Coronary artery (tissue), 2 donors: ENCODE data around the gene VGF.

ENCODE experiments used
- DNase-seq: peaks from one replicate; pipeline ENCODE4 v3.0.0-alpha.2; 2017; ENCODE audit warnings: low spot score
- H3K27ac ChIP-seq, 2 donors: fragments of 200-600 bp; sonication (generic); one replicate each; pipeline ENCODE4 v1.5.1; 2016 to 2019
- H3K4me3 ChIP-seq: fragments of 200-600 bp; sonication (generic); 2 replicates; pipeline ENCODE4 v1.5.1; 2016; ENCODE audit warnings: mild to moderate bottlenecking, moderate library complexity
- TF ChIP-seq, protein P1 (sequence below): fragments of 200-600 bp; sonication (generic); IDR thresholded peaks from one replicate; pipeline ENCODE4 v1.5.1; 2019; ENCODE audit warnings: antibody characterized with exemption

Gene VGF

DNA sequence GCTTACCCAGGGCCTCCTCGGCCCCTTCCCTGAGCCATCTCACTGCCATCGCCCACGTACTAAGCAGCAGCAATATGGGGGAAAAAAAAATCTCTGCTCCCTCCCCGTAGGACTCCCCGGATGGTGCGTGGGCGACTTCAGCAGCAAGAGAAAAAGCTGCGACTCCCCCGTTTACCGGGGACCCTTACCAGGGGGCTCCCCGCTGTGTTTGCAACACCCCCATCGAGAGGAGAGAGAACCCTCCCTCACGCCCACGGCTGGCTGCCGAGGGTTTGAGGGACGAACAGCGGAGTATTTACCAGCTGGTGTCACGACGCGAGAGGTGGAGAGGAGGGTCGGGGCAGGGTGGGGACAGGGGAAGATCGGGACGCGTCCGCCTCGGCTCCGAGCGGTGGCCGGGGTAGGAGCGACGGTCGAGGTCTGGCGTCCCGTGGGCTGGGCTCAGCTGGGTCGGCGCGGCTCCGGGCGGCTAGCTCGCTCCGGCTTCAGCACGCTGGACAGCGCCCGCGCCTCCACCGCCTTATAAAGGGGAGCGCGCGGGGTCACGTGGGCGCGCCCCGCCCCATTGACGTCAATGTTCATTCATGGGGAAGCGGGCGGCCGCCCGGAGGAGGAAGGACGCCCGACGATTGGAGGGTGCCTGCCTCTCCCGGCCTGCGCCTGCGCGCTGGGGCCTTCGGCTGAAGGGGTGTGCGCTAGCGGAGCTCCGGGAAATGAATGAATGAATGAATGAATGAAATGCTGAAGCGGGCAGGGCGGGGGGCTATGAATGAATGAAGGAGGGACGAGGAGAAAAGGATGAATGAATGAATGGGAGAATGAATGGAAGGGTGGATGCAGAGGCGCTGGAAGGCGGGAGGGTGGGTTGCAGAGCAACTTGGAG lies at the start of gene VGF:
TSS of gene VGF (minus strand) at position 495 of the 883 bp plus-strand sequence. CDS start 726 bp downstream, outside the sequence.
- DNase-seq = peak; percentile 85
- Histone ChIP-seq H3K4me3 (peak within 1 kb of the TSS; percentile 63), H3K27ac (no peak within 1 kb of the TSS)
- TF ChIP-seq, protein P1, sequence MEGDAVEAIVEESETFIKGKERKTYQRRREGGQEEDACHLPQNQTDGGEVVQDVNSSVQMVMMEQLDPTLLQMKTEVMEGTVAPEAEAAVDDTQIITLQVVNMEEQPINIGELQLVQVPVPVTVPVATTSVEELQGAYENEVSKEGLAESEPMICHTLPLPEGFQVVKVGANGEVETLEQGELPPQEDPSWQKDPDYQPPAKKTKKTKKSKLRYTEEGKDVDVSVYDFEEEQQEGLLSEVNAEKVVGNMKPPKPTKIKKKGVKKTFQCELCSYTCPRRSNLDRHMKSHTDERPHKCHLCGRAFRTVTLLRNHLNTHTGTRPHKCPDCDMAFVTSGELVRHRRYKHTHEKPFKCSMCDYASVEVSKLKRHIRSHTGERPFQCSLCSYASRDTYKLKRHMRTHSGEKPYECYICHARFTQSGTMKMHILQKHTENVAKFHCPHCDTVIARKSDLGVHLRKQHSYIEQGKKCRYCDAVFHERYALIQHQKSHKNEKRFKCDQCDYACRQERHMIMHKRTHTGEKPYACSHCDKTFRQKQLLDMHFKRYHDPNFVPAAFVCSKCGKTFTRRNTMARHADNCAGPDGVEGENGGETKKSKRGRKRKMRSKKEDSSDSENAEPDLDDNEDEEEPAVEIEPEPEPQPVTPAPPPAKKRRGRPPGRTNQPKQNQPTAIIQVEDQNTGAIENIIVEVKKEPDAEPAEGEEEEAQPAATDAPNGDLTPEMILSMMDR = no peak

DNA sequence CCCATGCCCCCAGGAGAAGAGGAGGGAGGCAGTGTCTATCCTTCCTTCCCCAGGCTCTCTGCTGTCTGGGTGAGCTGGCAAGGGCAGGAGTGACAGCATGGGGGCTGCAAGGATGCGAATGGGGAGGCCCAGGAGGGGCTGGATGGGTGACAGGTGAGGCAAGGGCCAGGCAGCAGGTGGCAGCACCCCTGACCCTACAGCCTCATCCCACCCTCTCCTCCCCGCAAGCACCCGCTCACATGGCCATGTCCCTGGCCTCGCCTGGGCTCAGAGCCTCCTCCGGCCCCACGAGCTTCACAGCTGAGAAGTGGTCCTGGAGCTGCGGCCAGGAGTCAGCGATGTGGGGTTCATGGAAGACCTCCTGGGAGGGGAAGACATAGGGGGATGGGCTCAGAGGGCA lies 46.6 kb upstream of the VGF start:
- Histone ChIP-seq H3K27ac (no peak overlapping the region), H3K4me3 (no peak overlapping the region)
- no peak for DNase-seq
- TF ChIP-seq, protein P1 = no peak

DNA sequence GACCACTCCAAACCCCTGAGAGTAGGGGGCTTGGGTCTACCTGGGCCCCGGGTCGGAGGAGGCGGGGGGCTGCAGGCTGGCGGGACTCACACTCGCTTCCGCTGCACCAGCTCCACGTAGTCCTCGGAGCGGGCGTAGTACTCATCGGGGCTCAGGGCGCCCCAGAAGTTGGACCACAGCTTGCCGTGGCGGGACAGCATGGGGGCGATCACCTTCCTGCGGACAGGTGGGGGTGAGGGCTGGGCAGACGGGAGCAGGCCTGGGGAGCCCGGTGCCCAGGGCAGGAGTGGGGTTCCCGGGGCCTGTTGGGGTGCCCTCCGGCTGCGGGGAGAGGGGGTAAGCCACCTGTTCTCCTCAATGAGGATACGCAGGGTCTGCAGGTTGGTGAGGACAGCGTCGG lies 46.1 kb upstream of the VGF start:
- TF ChIP-seq, protein P1 = no peak
- H3K27ac ChIP-seq = no peak overlapping the region
- no peak for DNase-seq

DNA sequence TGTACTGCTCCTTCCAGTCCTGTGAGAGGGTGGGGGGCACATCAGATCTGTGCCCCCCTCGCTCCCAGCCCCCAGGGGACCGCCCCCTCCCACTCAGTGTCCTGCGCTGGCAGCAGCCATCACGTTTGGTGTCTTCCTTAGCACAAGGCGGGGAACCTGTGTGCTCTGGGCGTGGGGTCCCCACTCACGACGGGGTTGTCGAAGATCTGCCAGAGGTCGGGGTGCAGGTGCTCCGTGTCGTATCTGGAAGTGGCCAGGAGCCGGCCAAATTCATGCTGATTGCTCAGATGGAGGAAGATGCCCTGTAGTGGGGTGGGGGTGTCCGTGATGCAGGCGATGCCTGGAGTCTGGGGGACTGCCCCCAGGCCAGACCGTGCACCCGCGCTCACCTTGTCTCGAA lies 44.8 kb upstream of the VGF start:
- no peak for DNase-seq
- Histone ChIP-seq H3K27ac (no peak overlapping the region), H3K4me3 (no peak overlapping the region)
- TF ChIP-seq, protein P1 = no peak

More for the DNA sequence above, 46.1 kb upstream of the VGF start:
- no peak overlapping the region for H3K4me3 ChIP-seq

DNA sequence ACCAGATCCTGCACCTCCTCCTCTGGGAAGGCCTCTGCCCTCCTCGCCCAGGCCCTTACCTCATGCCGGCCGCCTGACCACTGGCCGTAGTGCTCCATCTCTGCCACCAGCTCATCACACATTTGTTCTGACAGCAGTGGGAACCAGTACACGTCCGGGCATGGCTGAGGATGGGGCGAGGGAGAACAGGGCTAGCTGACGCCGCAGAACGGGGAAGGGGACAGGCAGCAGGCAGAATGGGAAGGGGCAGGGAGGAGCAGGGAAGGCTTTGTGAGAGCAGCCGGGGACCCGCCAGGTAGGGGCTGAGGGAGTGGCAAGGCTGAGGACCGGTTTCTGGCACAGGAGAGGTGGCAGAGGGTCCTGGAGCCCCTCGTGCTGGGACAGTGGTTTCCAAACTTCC lies 43.4 kb upstream of the VGF start:
- no peak for DNase-seq
- H3K4me3 ChIP-seq = no peak overlapping the region
- TF ChIP-seq, protein P1 = no peak
- no peak overlapping the region for H3K27ac ChIP-seq

DNA sequence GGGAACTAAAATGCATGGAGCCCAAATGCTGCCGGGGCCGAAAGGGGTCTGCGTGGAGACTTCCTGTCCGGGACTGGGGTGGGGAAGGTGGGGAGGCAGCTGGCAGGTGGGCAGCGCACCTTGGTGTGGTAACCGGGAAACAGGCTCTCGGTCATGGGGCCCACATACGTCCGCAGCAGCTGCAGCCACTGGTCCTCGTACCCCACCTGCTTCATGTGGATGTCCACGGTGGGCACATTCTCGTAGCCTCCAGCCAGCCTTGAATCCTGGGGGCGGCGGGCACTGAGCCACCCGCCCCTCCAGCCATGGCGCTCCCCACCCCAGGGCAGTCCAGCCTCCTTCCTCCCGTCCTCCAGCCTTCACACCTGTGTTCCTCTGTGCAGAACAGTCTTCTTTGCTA lies 42.1 kb upstream of the VGF start:
- Histone ChIP-seq H3K4me3 (no peak overlapping the region), H3K27ac (no peak overlapping the region)
- no peak for DNase-seq
- TF ChIP-seq, protein P1 = no peak

DNA sequence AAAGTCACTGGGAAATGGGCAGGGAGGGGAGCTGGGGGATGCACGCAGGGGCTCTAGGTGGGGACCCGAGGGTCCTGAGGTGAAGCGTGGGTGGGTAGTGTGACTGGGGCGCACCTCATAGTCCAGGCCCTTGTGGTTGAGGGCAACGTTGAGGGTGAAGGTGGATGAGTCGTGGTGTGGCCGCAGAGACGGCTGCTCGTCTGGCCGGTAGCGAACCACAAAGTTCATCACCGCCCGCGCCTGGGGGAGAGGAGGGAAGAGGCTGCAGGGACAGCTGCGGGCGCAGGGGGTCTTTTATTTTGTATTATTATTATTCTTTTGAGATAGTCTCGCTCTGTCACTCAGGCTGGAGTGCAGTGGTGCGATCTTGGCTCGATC lies 41.3 kb upstream of the VGF start:
- no peak for DNase-seq
- Histone ChIP-seq H3K4me3 (no peak overlapping the region), H3K27ac (no peak overlapping the region)
- TF ChIP-seq, protein P1 = no peak
